OCI-LY1 (cell line): ENCODE results near the gene C1QTNF6.

Experiments
- EZH2 ChIP-seq: fragments of 200-600 bp; sonication (generic), shearing (Covaris generic); IDR thresholded peaks from 2 replicates; pipeline ENCODE4 v1.8.0; 2017; ENCODE audit warnings: borderline replicate concordance, mixed run types, mild to moderate bottlenecking, antibody characterized with exemption, low read length, moderate library complexity, mixed read lengths
- TF ChIP-seq, protein P1 (sequence below): fragments of 200-600 bp; sonication (generic), shearing (Covaris generic); IDR thresholded peaks from 2 replicates; pipeline ENCODE4 v1.5.1; 2017; ENCODE audit warnings: mild to moderate bottlenecking, antibody characterized with exemption, low read length, moderate library complexity, mixed read lengths

DNA sequence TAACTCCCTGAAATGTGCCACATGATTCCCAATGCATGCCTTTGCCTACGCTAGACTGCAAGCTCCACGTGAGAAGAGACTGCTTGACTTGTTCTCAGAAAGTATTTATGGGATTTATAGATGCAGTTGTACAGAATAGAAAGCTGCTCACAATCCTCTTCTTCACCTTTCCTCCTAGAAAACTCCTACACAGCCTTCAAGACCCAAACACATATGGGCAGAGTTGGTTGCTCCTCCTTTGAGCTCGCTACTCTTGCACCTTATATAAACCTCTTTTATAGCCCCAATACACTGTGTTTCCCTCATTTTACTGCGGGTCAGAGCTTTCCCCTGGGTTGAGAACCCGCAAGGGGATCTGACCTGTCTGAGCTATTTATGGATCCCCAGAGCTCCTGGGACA, 16.4 kb downstream of the C1QTNF6 start:
- TF ChIP-seq, protein P1, sequence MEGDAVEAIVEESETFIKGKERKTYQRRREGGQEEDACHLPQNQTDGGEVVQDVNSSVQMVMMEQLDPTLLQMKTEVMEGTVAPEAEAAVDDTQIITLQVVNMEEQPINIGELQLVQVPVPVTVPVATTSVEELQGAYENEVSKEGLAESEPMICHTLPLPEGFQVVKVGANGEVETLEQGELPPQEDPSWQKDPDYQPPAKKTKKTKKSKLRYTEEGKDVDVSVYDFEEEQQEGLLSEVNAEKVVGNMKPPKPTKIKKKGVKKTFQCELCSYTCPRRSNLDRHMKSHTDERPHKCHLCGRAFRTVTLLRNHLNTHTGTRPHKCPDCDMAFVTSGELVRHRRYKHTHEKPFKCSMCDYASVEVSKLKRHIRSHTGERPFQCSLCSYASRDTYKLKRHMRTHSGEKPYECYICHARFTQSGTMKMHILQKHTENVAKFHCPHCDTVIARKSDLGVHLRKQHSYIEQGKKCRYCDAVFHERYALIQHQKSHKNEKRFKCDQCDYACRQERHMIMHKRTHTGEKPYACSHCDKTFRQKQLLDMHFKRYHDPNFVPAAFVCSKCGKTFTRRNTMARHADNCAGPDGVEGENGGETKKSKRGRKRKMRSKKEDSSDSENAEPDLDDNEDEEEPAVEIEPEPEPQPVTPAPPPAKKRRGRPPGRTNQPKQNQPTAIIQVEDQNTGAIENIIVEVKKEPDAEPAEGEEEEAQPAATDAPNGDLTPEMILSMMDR = no peak
- no peak for TF ChIP-seq EZH2
